ENCODE results near the gene PFAS. TPM values are rescaled to one million over a fixed set of nuclear protein-coding genes. Genes with fewer than 3 reads are reported as not detected.
A peak's percentile ranks its signal among the peaks of the same experiment; 100 is the strongest.

The PFAS gene
- total and polyA plus RNA-seq, 3 donors from 2014 or later = 17.6 to 40.5 (median 33.3) TPM

- H3K9me3 ChIP-seq = no peaks in the 10 kb centered on the region
- no peak for DNase-seq
- H3K4me3 ChIP-seq = no peak overlapping the region
- TF ChIP-seq POLR2A (IDR thresholded peaks at IDR 0.05) (no peak), CTCF (IDR thresholded peaks at IDR 0.05) (no peak)
- WGBS, 2 donors = 73 to 74% methylated on average over 26 of the region's 26 CpGs
- peaks cover 15% of the 10 kb centered on the region for H3K4me1 ChIP-seq
- no peaks in the 10 kb centered on the region for H3K36me3 ChIP-seq (ENCODE audit: low read depth, missing control alignments)
- no peak overlapping the region for H3K27ac ChIP-seq
- H3K27me3 ChIP-seq = no peaks in the 10 kb centered on the region
- intact Hi-C loops (cut with DNase I; ENCODE audit: low total_unique reads) = loop anchor here (5.0 kb wide), 1 partner anchor 38 kb away; no protein-coding TSS in a partner anchor
These were observed 23.9 kb upstream of the PFAS start for GRCh38 chr17:8224891-8225812.

GRCh38 chr17:8225813-8226535 is 23.1 kb upstream of the PFAS start:
- Histone ChIP-seq H3K27me3 (no peaks in the 10 kb centered on the region), H3K9me3 (no peaks in the 10 kb centered on the region), H3K4me1 (peaks cover 15% of the 10 kb centered on the region), H3K27ac (peak overlapping the region; percentile 42 to 70), H3K36me3 (ENCODE audit: low read depth, missing control alignments) (no peaks in the 10 kb centered on the region), H3K4me3 (peak overlapping the region in 1 of 2 donors; percentile 55)
- peak; percentile 67 for DNase-seq
- 29 to 46% methylated on average over 20 of the region's 20 CpGs for WGBS, 2 donors
- no peak for TF ChIP-seq POLR2A (IDR thresholded peaks at IDR 0.05)
- TF ChIP-seq CTCF (IDR thresholded peaks at IDR 0.05) = no peak
- intact Hi-C loops (cut with DNase I; ENCODE audit: low total_unique reads) = no loop called here

GRCh38 chr17:8226536-8227237 is 22.4 kb upstream of the PFAS start:
- intact Hi-C loops (cut with DNase I; ENCODE audit: low total_unique reads) = no loop called here
- Histone ChIP-seq H3K27ac (peak overlapping the region; percentile 42 to 70), H3K27me3 (no peaks in the 10 kb centered on the region), H3K9me3 (no peaks in the 10 kb centered on the region), H3K4me3 (peak overlapping the region; percentile 4 to 55), H3K36me3 (ENCODE audit: low read depth, missing control alignments) (no peaks in the 10 kb centered on the region), H3K4me1 (peaks cover 15% of the 10 kb centered on the region)
- peak; percentile 80 for DNase-seq
- 9 to 16% methylated on average over 32 of the region's 32 CpGs for WGBS, 2 donors
- TF ChIP-seq CTCF (IDR thresholded peaks at IDR 0.05) = no peak
- TF ChIP-seq POLR2A (IDR thresholded peaks at IDR 0.05) = no peak

GRCh38 chr17:8227238-8227581 is 21.9 kb upstream of the PFAS start:
- H3K4me3 ChIP-seq = peak overlapping the region; percentile 4 to 55

More at GRCh38 chr17:8227238-8227581, 21.9 kb upstream of the PFAS start:
- no peaks in the 10 kb centered on the region for H3K9me3 ChIP-seq
- no peak for DNase-seq
- H3K36me3 ChIP-seq (ENCODE audit: low read depth, missing control alignments) = no peaks in the 10 kb centered on the region
- no peak for TF ChIP-seq CTCF (IDR thresholded peaks at IDR 0.05)
- TF ChIP-seq POLR2A (IDR thresholded peaks at IDR 0.05) = no peak
- H3K27ac ChIP-seq = peak overlapping the region; percentile 42 to 70
- WGBS, 2 donors = 79 to 90% methylated on average over 2 to 4 of the region's 4 CpGs
- H3K27me3 ChIP-seq = no peaks in the 10 kb centered on the region
- H3K4me1 ChIP-seq = peaks cover 15% of the 10 kb centered on the region
- intact Hi-C loops (cut with DNase I; ENCODE audit: low total_unique reads) = no loop called here
